Measurements from ENCODE around the gene RNMT.

DNA sequence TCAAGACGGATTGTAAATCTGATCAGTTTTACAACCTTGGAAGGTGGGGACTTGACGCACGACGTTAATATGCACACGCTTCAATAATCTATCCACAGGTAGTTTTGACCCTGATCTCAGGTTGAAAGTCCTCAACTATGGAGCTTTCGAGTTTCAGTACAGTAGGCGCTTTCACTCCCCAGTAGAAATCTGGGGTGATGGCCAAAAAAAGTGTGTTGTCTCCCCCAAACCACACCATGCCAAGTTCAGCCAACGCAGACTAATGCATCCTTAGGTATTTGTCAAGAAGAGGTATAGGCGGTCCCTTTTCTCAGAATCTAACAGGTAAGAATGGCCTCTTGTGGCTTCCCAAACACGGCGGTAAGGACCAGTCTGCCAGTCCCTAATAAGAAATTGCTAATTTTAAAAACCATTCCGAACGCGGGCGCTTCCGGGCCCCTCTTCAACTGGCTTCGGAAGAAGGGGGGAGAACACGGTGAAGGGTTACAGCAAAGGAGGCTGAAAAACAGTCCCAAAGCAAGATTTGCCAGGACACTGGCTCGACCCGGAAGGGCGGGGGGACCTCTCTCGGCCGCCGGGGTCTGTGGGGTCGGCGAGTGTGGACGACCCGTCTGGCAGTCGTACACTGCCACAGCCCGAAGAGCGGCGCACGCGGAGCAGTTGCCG is 774 bp upstream of the RNMT start:
- TF ChIP-seq EZH2 (IDR thresholded peaks at IDR 0.05; ENCODE audit: insufficient read depth, low read length), result no peak
- TF ChIP-seq, protein P1, sequence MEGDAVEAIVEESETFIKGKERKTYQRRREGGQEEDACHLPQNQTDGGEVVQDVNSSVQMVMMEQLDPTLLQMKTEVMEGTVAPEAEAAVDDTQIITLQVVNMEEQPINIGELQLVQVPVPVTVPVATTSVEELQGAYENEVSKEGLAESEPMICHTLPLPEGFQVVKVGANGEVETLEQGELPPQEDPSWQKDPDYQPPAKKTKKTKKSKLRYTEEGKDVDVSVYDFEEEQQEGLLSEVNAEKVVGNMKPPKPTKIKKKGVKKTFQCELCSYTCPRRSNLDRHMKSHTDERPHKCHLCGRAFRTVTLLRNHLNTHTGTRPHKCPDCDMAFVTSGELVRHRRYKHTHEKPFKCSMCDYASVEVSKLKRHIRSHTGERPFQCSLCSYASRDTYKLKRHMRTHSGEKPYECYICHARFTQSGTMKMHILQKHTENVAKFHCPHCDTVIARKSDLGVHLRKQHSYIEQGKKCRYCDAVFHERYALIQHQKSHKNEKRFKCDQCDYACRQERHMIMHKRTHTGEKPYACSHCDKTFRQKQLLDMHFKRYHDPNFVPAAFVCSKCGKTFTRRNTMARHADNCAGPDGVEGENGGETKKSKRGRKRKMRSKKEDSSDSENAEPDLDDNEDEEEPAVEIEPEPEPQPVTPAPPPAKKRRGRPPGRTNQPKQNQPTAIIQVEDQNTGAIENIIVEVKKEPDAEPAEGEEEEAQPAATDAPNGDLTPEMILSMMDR (IDR thresholded peaks at IDR 0.05; ENCODE audit: insufficient read depth, low read depth, low read length), result no peak

Measured in astrocyte (in vitro differentiated cells and primary cell).